Measurements from ENCODE around the gene GRB10. TPM values are rescaled to one million over a fixed set of nuclear protein-coding genes. Genes with fewer than 3 reads are reported as not detected.

GRB10 gene
- total RNA-seq, 4 donors from 2014 or later: 32.1 to 50.3 (median 38.1) TPM

DNA sequence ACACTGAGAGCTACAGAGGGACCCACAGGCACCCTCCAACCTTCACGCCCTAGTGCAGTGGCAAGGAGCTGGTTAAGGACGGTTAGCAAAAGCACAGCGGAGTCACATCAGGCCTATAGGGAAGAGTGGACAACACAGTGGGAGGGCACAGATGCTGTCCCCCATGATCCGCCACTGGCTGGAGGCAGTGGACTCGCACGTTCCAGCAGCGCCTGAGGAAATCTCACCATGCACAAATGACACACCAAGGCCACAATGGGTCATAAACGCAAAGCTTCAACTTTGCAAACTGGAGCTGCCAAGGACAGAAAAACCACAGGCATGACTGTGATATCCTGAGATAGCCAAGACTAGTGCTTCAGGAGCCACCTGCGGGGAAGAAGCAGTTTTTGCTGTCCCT lies 58.8 kb downstream of the GRB10 start:
- Histone ChIP-seq H3K27me3 (no peaks in the 10 kb centered on the region), H3K9me3 (no peaks in the 10 kb centered on the region), H3K4me3 (no peak overlapping the region), H3K36me3 (peaks cover 0 to 3% (median 0%) of the 10 kb centered on the region in 3 donors), H3K4me1 (peaks cover 0 to 28% (median 0%) of the 10 kb centered on the region in 4 donors), H3K27ac (no peak overlapping the region)
- DNase-seq: no peak
- TF ChIP-seq, protein P1, sequence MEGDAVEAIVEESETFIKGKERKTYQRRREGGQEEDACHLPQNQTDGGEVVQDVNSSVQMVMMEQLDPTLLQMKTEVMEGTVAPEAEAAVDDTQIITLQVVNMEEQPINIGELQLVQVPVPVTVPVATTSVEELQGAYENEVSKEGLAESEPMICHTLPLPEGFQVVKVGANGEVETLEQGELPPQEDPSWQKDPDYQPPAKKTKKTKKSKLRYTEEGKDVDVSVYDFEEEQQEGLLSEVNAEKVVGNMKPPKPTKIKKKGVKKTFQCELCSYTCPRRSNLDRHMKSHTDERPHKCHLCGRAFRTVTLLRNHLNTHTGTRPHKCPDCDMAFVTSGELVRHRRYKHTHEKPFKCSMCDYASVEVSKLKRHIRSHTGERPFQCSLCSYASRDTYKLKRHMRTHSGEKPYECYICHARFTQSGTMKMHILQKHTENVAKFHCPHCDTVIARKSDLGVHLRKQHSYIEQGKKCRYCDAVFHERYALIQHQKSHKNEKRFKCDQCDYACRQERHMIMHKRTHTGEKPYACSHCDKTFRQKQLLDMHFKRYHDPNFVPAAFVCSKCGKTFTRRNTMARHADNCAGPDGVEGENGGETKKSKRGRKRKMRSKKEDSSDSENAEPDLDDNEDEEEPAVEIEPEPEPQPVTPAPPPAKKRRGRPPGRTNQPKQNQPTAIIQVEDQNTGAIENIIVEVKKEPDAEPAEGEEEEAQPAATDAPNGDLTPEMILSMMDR (IDR thresholded peaks at IDR 0.05): no peak
- no peak for TF ChIP-seq POLR2A (IDR thresholded peaks at IDR 0.05)

DNA sequence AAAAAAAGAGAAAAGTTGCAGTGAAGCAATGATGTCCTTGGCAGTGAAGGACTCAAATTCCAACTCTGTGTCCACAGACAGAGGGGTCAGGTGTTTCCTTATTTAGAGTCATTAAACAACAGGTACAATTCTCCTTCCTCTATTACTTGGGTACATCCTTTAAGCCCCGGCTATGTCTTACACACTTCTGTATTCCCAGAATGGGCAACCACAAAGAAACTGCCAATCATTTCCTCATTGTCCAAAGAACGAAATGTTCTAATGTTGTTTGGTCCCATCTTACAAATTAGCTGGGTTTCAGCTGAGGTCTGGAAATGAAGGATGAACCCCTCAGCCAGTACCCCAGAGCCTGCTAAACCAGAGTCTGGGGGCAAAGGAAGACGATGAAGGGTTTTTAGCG lies 59.5 kb downstream of the GRB10 start:
- no peak for DNase-seq
- H3K36me3 ChIP-seq: peaks cover 0 to 3% (median 0%) of the 10 kb centered on the region in 3 donors
- peaks cover 0 to 33% (median 0%) of the 10 kb centered on the region in 4 donors for H3K4me1 ChIP-seq
- H3K27ac ChIP-seq: no peak overlapping the region
- no peak overlapping the region for H3K4me3 ChIP-seq
- no peaks in the 10 kb centered on the region for H3K9me3 ChIP-seq
- no peaks in the 10 kb centered on the region for H3K27me3 ChIP-seq
- no peak for TF ChIP-seq POLR2A (IDR thresholded peaks at IDR 0.05)
- TF ChIP-seq, protein P1 (IDR thresholded peaks at IDR 0.05): no peak

DNA sequence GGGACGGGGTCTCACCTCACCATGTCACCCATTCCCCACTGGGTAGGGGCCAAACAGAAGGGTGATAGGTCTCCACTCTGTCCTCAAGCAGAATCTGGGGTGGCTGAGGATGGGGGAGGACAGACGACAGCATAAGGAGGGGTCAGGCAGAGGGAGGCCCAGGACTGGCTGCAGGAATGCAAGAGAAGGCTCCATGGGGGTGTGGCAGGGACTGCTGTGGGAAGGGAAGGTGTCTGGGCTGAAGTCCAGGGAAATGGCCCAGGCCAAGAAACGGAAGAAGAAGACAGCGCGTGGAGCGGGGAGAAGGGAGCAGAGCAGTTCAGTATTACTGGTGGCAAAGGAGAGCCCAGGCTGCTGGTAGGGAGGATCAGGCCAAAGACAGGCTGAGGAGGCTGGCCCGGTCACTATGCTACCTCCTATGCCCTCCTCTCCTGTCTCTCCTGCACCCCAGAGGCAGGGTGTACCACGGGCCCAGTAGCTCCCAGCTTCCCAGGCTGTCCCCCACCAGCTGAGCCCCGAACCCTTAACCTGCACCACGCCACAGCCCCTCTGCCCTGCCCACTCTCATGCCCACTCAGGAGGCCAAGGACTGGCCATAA lies 60.9 kb downstream of the GRB10 start:
- no peaks in the 10 kb centered on the region for H3K9me3 ChIP-seq
- H3K4me1 ChIP-seq: peaks cover 0 to 27% (median 0%) of the 10 kb centered on the region in 4 donors
- no peak for TF ChIP-seq POLR2A (IDR thresholded peaks at IDR 0.05)
- TF ChIP-seq, protein P1 (IDR thresholded peaks at IDR 0.05): no peak
- H3K27ac ChIP-seq: no peak overlapping the region
- H3K4me3 ChIP-seq: no peak overlapping the region
- H3K36me3 ChIP-seq: peaks cover 0 to 3% (median 0%) of the 10 kb centered on the region in 3 donors
- peak in 1 of 3 donors; percentile 62 for DNase-seq
- no peaks in the 10 kb centered on the region for H3K27me3 ChIP-seq

DNA sequence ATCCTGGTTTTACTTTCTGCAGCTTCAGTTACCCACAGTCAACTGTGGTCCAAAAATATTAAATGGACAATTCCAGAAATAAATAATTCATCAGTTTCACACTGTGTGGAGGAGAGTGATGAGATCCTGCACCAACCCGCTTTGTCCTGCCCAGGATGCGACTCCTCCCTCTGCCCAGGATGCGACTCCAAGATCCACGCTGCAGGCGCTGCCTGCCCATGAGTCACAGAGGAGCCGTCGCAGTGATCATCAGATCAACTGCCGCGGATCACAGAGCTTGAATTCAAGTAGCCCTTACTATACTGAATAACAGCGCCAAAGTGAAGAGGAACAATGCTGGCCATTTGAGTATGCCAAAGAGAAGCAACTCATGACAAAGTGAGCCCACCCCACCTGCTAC lies 61.5 kb downstream of the GRB10 start:
- Histone ChIP-seq H3K27ac (no peak overlapping the region), H3K4me1 (peaks cover 0 to 27% (median 0%) of the 10 kb centered on the region in 4 donors), H3K36me3 (peaks cover 0 to 3% (median 0%) of the 10 kb centered on the region in 3 donors), H3K4me3 (no peak overlapping the region), H3K9me3 (no peaks in the 10 kb centered on the region), H3K27me3 (no peaks in the 10 kb centered on the region)
- TF ChIP-seq, protein P1 (IDR thresholded peaks at IDR 0.05): no peak
- no peak for TF ChIP-seq POLR2A (IDR thresholded peaks at IDR 0.05)
- no peak for DNase-seq

DNA sequence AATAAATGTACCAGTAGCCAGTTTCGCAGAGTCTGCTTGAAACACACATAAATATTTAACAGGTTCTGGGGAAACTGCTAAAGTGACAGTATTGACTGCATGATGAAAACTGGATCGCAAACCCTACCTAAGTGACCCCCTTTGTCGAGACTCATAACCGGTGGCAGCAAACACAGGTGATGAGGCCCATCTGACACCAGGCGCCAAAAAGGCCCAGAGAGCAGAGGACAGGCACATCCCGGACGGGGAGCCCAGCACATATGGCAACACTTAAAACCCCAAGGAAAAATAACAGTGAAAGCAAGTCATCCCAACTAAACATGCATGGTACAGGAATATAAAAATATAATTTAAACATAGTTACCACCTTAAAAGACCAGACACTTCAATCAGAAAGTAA lies 62.4 kb downstream of the GRB10 start:
- Histone ChIP-seq H3K36me3 (peaks cover 0 to 3% (median 0%) of the 10 kb centered on the region in 3 donors), H3K27me3 (no peaks in the 10 kb centered on the region), H3K27ac (no peak overlapping the region), H3K4me3 (no peak overlapping the region), H3K9me3 (no peaks in the 10 kb centered on the region), H3K4me1 (peaks cover 0 to 27% (median 0%) of the 10 kb centered on the region in 4 donors)
- no peak for DNase-seq
- TF ChIP-seq, protein P1 (IDR thresholded peaks at IDR 0.05): no peak
- no peak for TF ChIP-seq POLR2A (IDR thresholded peaks at IDR 0.05)

Measured in Peyer's patch (tissue), 4 donors.